HG02678 (cell line): ENCODE results near the gene IL10RB.
"Not testable (repeated sequence)": the region's sequence is repeated elsewhere in the genome, so short reads cannot be mapped to it uniquely, and the experiment has no call there.

Experiments used
- ATAC-seq: cut with Tn5 transposase; IDR thresholded peaks from one replicate; pipeline ENCODE4 v1.9.1; 2021; ENCODE audit warnings: mild to moderate bottlenecking, moderate library complexity; ENCODE audit not compliant: unreplicated experiment

Gene IL10RB

DNA sequence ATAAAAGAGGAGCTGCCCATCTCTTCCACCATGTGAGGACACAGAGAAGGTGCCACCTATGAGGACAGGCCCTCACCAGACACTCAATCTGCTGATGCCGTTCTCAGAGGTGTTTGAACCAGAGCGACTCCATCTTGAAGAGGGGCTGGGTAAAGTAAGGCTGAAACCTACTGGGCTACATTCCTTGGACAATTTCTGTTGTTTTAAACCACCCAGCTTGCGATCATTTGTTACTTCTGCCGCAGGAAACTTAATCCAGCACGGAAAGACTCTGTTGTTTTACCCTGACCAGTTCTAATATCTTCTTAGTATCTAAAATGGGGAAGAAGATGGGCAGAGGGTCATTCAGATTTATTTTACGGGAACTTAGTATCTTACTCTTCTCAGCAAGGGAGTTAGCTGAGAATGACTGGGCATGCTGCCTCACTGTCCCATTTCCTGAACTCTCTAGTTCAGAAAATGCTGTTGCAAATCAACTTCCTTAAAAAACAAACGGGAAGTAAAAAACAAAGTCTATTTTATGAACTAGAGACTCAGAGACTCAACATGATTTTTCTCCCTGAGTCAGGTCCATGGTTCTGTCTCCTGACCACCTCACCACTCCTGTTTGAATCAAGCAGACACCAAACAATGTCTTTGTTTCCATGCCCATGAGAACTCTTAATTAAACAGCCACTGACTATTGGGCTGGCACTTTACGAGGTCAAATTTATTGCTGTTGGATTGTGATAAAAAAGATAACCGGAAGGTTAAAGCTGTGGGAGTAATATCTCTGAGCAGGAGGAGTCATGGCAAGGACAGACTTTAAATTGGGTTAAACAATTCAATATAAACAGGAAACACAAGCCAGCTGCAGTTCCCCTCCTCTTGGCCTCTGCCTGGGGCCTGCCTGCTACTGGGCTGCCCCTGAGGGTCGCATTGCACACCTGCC, 34.8 kb downstream of the IL10RB start:
- no peak for ATAC-seq

DNA sequence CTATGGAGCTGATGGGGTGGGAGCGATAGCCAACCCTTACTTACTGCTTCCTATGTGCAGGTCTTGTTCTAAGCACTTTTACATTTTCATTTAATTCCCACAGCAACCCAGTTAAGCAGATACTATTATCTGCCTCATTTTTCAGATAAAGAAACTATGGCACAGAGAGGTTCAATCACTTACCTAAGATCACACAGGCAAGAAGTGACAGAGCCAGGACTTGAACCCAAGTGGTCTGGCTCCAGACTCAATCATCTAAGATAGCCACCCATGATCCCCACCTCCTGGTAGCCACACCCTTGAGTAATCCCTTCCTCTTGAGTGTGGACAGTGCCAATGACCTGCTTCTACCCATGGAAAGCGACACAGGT, 35.5 kb downstream of the IL10RB start:
- ATAC-seq: no peak

DNA sequence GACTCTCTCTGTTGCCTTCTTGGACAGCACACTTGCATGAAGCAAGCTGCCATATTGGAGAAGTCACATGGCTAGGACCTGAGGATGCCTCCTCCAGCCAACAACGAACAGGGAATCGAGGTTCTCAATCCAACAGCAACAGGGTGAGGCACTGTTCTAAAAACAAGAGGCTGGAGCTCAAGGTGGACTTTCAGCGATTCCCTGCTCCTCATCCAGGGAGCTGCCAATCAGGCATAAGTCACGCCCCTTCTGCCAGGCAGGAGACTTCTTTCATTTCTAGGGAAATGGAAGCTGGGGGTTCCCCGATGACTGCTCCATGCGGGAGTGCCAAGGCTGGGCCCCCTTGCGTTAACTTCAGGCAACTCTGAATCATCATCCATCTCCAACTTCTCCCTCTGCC, 35.9 kb downstream of the IL10RB start:
- no peak for ATAC-seq

DNA sequence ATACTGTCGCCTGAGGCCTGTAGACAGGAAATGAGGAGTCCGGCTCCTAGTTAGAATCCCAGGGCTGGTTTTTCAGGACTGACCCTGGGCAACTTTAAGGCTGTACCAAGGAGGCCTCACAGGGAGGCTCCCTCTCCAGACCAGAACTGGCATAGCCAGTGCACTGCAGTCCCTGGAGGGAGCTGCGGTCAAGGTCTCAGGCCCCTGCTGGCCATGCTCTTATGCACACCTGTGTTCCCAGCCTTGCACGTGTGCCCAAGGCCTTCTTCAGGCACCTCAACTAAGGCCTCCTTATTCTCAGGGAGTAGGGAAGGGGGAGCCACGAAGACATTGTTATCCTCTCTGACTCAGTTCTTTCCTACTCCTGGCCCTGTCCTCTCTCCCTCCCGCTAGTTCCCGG, 36.6 kb downstream of the IL10RB start:
- no peak for ATAC-seq

DNA sequence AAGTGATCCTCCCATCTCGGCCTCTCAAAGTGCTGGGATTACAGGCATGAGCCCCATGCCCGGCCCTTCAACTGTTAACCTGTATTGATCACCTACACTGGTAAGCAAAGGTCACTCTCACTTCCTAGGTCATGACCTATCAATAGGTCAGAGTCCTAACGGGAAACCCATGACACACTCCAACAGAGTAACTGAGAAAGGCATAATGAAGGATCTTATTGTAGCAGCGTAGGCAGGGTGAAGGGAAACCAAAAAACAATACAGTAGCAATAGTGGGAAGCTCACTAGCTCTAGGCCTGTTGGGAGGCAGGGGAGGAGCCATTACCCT, 39.1 kb downstream of the IL10RB start:
- ATAC-seq: no peak

DNA sequence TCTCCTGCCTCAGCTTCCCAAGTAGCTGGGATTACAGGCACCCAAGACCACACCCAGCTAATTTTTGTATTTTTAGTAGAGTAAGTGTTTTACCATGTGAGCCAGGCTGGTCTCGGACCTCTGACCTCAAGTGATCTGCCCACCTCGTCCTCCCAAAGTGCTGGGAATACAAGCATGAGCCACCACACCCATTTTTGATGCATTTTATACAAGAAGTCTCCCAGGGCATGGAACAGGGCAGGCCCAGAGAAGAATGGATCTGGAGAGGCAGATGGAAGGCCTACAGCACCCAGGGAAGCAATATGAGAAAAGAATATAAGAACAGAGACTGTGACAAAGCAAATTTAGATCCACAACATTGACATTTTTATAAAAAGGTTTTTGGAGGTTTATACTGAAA, 39.8 kb downstream of the IL10RB start:
- ATAC-seq: no peak

DNA sequence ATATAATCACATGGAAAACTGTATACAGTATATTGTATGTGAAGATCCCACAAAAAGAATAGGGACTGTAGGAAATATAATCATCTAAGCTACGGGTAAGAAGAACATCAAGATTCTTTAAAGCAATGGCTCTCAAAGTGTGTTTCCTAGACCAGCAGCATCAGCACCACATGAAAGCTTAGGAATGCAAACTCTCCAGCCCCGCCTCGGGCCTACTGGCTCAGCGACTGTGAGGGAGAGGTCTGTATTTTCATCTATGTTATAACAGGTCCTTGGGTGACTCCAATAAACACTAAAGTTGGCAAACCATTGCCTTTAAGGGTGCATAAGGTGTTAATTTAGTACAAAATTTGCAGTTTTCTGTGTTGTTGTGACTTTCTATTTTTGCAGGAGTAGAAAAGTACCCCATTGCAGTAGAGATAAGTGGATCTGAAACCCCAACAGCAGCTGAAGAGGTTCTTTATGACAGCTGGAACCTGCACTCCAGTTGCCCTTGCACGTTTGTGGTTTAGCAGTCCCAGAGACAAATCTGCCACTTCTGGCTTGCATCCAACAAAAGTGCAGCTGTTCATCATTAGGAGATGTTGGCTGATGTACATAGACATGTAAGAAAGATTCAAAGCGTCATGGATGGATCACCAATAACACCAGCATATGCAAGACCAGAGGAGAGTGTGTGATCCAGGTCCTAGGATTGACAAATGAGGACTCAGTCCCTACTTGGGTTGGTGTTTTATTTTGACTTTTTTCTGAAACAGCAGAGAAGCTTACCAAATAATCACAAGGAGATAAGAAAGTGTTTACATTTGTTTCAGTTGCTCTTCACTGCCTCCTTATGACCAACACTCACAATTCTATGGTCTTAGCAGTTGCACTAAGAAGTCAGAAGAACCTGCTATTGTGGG, 42.7 kb downstream of the IL10RB start:
- ATAC-seq: peak; percentile 86

DNA sequence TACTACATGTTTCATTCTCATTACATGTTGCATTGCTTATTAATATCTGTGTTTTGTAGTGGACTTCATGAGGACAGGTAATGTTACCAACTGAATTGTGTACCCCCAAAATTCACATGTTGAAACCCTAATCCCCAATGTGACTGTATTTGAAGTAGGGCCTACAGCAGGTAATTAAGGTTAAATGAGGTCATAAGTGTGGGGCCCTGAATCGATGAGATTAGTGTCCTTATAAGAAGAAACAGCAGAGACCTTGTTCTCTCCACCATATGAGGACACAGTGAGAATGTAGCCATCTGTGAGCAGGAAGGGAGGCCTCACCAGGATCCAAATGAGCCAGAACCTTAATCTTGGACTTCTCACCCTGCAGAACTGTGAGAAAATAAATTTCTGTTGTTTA, 43.6 kb downstream of the IL10RB start:
- no peak for ATAC-seq

DNA sequence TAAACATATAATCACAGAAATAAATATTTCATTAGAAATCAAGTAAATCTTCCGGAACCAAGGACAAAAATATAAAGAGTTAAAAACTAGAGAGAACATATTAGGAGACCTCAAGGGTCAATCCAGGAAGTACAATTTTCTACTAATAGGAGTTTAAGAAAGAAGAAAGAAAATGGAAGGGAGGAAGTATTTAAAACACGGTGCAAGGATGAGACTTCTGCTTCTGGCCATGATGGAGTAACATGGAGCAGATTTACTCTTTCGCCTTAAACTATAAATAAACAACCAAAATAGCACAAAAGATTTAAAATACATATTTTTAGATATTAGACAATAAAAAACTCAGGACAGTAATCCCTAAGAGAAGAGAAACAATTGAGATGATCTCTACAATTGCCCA, 46.0 kb downstream of the IL10RB start:
- ATAC-seq: no peak

DNA sequence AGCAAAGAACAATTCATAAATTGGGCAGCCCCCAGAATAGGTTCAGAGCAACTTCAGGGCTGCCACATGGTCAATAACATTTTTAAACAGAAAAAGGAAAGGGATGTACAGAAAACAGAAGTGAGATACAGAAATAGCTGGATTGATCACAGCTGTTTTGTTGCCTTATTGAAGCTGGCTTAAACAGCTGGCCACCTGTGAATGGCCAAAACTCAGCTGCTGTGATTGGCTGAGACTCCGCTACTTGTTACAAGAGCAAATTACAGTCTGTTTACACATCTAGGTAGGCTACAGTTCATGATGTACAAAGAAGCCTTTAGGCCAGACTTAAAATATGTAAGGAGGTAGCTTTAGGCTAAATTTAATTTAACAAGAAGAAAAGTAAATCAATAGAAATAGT, 47.0 kb downstream of the IL10RB start:
- no peak for ATAC-seq

DNA sequence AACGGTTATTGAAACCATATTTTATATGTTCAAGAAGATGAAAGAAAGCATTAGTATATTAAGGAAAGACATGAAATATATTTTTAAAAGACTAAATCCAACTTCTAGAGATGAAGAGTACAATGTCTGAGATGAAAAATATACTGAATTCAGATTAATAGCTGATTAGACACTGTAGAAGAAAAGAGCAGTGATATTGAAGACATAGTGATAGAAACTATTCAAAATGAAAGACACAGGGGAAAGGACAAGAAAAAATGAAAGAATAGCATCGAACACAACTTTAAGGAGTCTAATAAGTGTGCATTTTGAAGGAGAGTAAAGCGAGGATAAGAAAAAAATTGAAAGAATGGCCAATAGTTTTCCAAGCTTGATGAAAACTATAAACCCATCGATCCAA, 47.4 kb downstream of the IL10RB start:
- ATAC-seq: no peak

DNA sequence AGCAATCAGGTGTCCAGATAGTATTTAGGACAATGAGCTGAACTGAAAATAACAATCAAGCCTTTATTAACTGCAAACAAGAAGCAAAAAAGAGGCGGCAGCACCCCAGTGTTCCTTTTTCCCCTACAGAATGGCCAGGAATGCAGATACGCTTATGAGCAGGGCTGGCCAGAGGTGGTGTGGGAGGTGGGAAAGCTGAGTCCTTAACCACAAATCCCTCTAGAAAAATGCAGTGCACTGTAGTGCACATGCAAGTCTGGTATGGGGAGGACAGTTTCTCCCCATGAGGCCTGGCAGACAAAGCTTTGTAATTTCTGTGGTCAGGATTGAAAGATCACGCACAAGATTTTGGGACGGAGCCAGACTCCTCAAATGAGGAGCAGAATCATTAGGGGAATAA, 47.9 kb downstream of the IL10RB start:
- no peak for ATAC-seq

DNA sequence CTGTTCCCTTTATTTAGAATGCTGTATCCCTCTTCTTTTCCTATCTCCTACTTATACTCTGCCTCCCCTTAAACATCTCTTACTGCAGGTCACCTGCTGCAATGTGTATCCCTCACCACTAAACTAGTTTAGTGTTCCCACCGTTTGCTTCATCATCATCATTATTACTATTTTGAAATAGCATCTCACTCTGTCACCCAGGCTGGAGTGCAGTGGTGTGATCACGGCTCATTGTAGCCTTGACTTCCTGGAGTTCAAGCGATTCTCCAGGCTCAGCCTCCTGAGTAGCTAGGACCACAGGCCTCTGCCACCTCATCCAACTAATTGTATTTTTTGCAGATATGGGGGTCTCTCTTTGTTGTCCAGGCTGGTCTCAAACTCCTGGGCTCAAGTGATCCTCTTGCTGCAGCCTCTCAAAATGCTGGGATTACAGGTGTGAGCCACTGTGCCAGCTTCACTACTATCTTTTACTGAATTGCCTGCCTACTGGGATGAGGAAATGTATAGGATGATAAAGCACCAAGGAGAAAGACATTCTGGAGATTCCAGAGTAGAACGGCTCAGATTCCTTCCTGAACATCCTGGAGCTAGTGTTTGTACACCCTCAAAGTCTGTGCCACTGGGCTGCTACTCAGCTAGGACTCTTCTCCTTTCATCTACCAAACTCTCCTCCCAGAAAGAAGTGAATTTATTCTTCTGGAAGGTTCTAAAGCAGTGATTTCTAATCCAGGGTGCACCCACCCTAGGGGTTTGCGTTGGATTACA, 50.0 kb downstream of the IL10RB start:
- ATAC-seq: no peak

DNA sequence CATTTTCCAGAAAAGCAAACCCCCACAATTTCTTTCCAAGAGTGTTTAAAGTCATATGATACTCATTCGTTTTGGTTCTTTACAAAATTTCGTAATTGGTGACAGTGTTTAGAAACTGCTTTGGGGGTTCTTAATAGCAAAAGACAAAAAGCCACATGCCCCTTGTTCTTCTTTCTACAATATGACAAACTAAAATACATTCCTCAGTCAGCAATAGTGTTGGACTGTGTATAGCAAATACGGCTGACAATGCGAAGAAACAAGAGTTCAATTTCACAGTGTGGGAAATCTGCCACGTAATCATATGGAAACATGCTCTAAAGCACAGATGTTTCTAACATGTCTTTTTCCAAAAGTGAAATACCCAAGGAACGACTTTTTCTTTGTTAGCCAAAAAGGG, 51.0 kb downstream of the IL10RB start:
- ATAC-seq: no peak

DNA sequence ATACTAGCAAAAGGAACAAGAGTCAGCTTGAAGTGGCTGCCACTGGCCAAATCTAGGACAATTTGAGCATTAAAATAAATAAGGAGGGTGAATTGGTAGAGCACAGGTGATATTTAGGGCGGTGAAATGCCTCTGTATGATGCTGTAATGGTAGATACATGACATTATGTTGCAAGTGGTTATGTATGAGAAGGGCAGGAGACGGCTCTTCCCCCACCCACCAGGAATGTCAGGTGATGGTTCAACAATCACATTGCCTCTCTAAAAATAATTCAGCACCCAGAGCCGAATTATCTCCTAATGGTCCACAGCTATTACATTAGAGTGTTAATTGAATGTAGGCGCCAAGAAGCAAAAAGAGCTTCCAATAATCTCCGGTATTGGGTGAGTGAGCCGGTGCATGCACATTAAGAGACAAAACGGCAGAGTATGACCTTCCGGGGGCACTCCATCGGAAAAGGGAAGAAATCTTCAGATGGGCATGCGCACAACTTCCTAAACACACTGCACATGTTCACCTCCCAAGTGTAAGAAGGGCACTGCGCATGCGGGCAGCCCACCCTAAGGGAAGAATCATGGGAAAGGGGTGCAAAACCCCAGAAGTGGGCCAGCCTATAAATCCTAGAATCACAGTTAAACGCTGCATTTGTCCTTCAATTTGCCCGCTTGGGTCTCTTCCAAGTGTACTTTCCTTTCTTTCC, 51.8 kb downstream of the IL10RB start:
- ATAC-seq: no peak

DNA sequence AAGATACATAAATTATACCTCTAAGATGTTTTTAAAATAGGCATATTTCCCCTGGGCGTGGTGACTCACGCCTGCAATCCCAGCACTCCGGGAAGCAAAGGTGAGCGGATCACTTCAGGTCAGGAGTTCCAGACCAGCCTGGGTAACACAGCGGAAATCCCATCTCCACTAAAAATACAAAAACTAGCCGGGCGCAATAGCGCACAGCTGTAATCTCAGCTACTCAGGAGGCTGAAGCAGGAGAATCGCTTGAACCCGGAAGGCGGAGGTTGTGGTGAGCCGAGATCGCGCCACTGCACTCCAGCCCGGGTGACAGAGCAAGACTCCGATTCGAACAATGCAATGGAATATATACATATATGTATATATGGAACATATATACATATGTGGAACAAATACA, 54.8 kb downstream of the IL10RB start:
- ATAC-seq: not testable (repeated sequence)

DNA sequence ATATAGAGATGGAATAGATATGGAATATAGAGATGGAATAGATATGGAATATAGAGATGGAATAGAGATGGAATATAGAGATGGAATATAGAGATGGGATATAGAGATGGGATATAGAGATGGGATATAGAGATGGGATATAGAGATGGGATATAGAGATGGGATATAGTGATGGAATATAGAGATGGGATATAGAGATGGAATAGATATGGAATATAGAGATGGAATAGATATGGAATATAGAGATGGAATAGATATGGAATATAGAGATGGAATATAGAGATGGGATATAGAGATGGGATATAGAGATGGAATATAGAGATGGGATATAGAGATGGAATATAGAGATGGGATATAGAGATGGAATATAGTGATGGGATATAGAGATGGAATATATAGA, 57.4 kb downstream of the IL10RB start:
- not testable (repeated sequence) for ATAC-seq

DNA sequence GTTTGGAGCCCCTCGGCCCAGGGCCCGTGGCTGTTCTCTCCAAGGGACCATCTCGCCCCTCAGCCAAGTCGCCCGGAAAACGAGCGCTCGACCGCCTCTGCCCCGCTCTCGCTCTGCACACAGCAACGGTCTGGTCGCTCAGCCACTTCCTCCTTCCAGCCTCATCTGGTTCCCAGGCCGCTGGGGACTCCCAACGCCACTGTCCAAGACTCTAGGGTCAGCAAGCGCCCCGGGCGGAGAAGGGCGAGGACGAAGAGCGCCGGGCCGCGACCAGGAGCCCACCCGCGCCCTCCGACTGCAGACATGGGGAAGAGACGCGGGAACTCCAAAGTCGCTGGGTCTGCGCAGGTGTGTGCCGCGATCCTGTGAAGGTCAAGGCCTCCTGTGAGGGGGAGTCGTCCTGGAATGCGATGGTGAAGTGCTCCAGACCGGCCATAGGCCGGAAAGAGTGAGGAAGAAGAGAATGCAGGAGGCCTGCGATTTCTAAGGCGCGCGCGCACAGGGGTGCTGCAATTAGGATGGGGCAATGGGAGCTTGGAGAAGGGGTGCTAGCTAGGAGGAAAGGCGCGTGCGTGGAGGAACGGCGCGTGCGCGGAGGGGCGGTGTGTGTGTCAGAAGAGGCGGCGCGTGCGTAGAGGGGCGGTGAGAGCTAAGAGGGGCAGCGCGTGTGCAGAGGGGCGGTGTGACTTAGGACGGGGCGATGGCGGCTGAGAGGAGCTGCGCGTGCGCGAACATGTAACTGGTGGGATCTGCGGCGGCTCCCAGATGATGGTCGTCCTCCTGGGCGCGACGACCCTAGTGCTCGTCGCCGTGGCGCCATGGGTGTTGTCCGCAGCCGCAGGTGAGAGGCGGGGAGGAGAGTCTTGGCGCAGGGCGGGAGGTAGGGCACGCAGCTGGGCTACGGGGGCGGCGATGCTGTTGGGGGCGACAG, 58.4 kb downstream of the IL10RB start, which contains the start of gene IFNAR1:
Gene IFNAR1 (plus strand): TSS at position 680 of the 931 bp plus-strand sequence. CDS start 86 bp downstream, at position 766.
- peak; percentile 84 for ATAC-seq
